Measurements from ENCODE around the gene GALNT9. TPM values are rescaled to one million over a fixed set of nuclear protein-coding genes. Genes with fewer than 3 reads are reported as not detected.

Gene GALNT9
- total and polyA plus RNA-seq, 5 donors from 2014 or later, result 0.37 to 0.69 (median 0.64) TPM; not detected in 2

GRCh38 chr12:132329720-132330548, 545 bp upstream of the GALNT9 start:
- Mint-ChIP-seq H3K27me3 (peaks cover 21% of the 10 kb centered on the region), H3K4me3 (no peak overlapping the region), H3K36me3 (no peaks in the 10 kb centered on the region), H3K9me3 (peaks cover 0 to 3% (median 0%) of the 10 kb centered on the region in 7 donors), H3K27ac (no peak overlapping the region), H3K4me1 (peaks cover 0 to 7% (median 2%) of the 10 kb centered on the region in 4 donors)
- ATAC-seq (ENCODE audit: low read depth in 2 of 2) (no peak), DNase-seq (no peak)
- Histone ChIP-seq H3K36me3 (ENCODE audit: control insufficient read depth, insufficient read depth, low read length) (no peaks in the 10 kb centered on the region), H3K27ac (ENCODE audit: insufficient read depth, low read length, poor library complexity, severe bottlenecking) (no peak overlapping the region), H3K4me1 (ENCODE audit: control insufficient read depth, insufficient read depth, low read length, poor library complexity, severe bottlenecking) (no peaks in the 10 kb centered on the region), H3K9me3 (ENCODE audit: control insufficient read depth in 2 of 2, low read length in 2 of 2) (no peaks in the 10 kb centered on the region), H3K4me3 (ENCODE audit: low read depth, low read length) (no peak overlapping the region), H3K27me3 (ENCODE audit: control insufficient read depth, insufficient read depth, low read length) (peaks cover 7% of the 10 kb centered on the region)

GRCh38 chr12:132328282-132329029, 933 bp downstream of the GALNT9 start:
- Histone ChIP-seq H3K4me3 (ENCODE audit: low read depth, low read length) (no peak overlapping the region), H3K36me3 (ENCODE audit: control insufficient read depth, insufficient read depth, low read length) (no peaks in the 10 kb centered on the region), H3K4me1 (ENCODE audit: control insufficient read depth, insufficient read depth, low read length, poor library complexity, severe bottlenecking) (no peaks in the 10 kb centered on the region), H3K27ac (ENCODE audit: insufficient read depth, low read length, poor library complexity, severe bottlenecking) (no peak overlapping the region), H3K27me3 (ENCODE audit: control insufficient read depth, insufficient read depth, low read length) (peaks cover 7% of the 10 kb centered on the region), H3K9me3 (ENCODE audit: control insufficient read depth in 2 of 2, low read length in 2 of 2) (no peaks in the 10 kb centered on the region)
- H3K9me3 Mint-ChIP-seq, result peaks cover 0 to 3% (median 0%) of the 10 kb centered on the region in 7 donors
- no peak for DNase-seq
- no peak for ATAC-seq (ENCODE audit: low read depth in 2 of 2)
- peak overlapping the region in 1 of 3 donors; percentile 32 for H3K27ac Mint-ChIP-seq
- no peak overlapping the region for H3K4me3 Mint-ChIP-seq
- H3K36me3 Mint-ChIP-seq, result no peaks in the 10 kb centered on the region
- H3K4me1 Mint-ChIP-seq, result peaks cover 0 to 8% (median 3%) of the 10 kb centered on the region in 4 donors
- peaks cover 24% of the 10 kb centered on the region for H3K27me3 Mint-ChIP-seq

GRCh38 chr12:132327336-132328171, 1.8 kb downstream of the GALNT9 start:
- Mint-ChIP-seq H3K4me1 (peaks cover 0 to 14% (median 3%) of the 10 kb centered on the region in 4 donors), H3K36me3 (no peaks in the 10 kb centered on the region), H3K9me3 (peaks cover 0 to 3% (median 0%) of the 10 kb centered on the region in 7 donors), H3K27me3 (peaks cover 28% of the 10 kb centered on the region), H3K4me3 (no peak overlapping the region), H3K27ac (no peak overlapping the region)
- Histone ChIP-seq H3K9me3 (ENCODE audit: control insufficient read depth in 2 of 2, low read length in 2 of 2) (no peaks in the 10 kb centered on the region), H3K4me3 (ENCODE audit: low read depth, low read length) (no peak overlapping the region), H3K27ac (ENCODE audit: insufficient read depth, low read length, poor library complexity, severe bottlenecking) (no peak overlapping the region), H3K36me3 (ENCODE audit: control insufficient read depth, insufficient read depth, low read length) (no peaks in the 10 kb centered on the region), H3K27me3 (ENCODE audit: control insufficient read depth, insufficient read depth, low read length) (peaks cover 7% of the 10 kb centered on the region), H3K4me1 (ENCODE audit: control insufficient read depth, insufficient read depth, low read length, poor library complexity, severe bottlenecking) (no peaks in the 10 kb centered on the region)
- DNase-seq, result no peak
- ATAC-seq (ENCODE audit: low read depth in 2 of 2), result no peak

- no peak for DNase-seq
- no peak overlapping the region for H3K27ac Mint-ChIP-seq
- Histone ChIP-seq H3K27me3 (ENCODE audit: control insufficient read depth, insufficient read depth, low read length) (peaks cover 7% of the 10 kb centered on the region), H3K4me3 (ENCODE audit: low read depth, low read length) (no peak overlapping the region), H3K27ac (ENCODE audit: insufficient read depth, low read length, poor library complexity, severe bottlenecking) (no peak overlapping the region), H3K4me1 (ENCODE audit: control insufficient read depth, insufficient read depth, low read length, poor library complexity, severe bottlenecking) (no peaks in the 10 kb centered on the region), H3K36me3 (ENCODE audit: control insufficient read depth, insufficient read depth, low read length) (no peaks in the 10 kb centered on the region), H3K9me3 (ENCODE audit: control insufficient read depth in 2 of 2, low read length in 2 of 2) (no peaks in the 10 kb centered on the region)
- peaks cover 0 to 3% (median 0%) of the 10 kb centered on the region in 7 donors for H3K9me3 Mint-ChIP-seq
- H3K27me3 Mint-ChIP-seq, result peaks cover 28% of the 10 kb centered on the region
- no peak for ATAC-seq (ENCODE audit: low read depth in 2 of 2)
- H3K36me3 Mint-ChIP-seq, result no peaks in the 10 kb centered on the region
- H3K4me1 Mint-ChIP-seq, result peaks cover 0 to 14% (median 3%) of the 10 kb centered on the region in 4 donors
- peak overlapping the region in 2 of 4 donors; percentile 56 to 62 for H3K4me3 Mint-ChIP-seq
Observed at GRCh38 chr12:132326646-132327045, 2.7 kb downstream of the GALNT9 start.

GRCh38 chr12:132325733-132326130, 3.7 kb downstream of the GALNT9 start:
- no peak for DNase-seq
- Mint-ChIP-seq H3K4me1 (peaks cover 0 to 14% (median 3%) of the 10 kb centered on the region in 4 donors), H3K4me3 (no peak overlapping the region), H3K9me3 (peaks cover 0 to 3% (median 0%) of the 10 kb centered on the region in 7 donors), H3K27ac (peak overlapping the region in 1 of 3 donors; percentile 10), H3K36me3 (no peaks in the 10 kb centered on the region), H3K27me3 (peaks cover 23% of the 10 kb centered on the region)
- ATAC-seq (ENCODE audit: low read depth in 2 of 2), result no peak
- Histone ChIP-seq H3K4me3 (ENCODE audit: low read depth, low read length) (no peak overlapping the region), H3K27me3 (ENCODE audit: control insufficient read depth, insufficient read depth, low read length) (peaks cover 4% of the 10 kb centered on the region), H3K27ac (ENCODE audit: insufficient read depth, low read length, poor library complexity, severe bottlenecking) (no peak overlapping the region), H3K4me1 (ENCODE audit: control insufficient read depth, insufficient read depth, low read length, poor library complexity, severe bottlenecking) (no peaks in the 10 kb centered on the region), H3K9me3 (ENCODE audit: control insufficient read depth in 2 of 2, low read length in 2 of 2) (no peaks in the 10 kb centered on the region), H3K36me3 (ENCODE audit: control insufficient read depth, insufficient read depth, low read length) (no peaks in the 10 kb centered on the region)

- Histone ChIP-seq H3K9me3 (ENCODE audit: control insufficient read depth in 2 of 2, low read length in 2 of 2) (no peaks in the 10 kb centered on the region), H3K27ac (ENCODE audit: insufficient read depth, low read length, poor library complexity, severe bottlenecking) (no peak overlapping the region), H3K4me1 (ENCODE audit: control insufficient read depth, insufficient read depth, low read length, poor library complexity, severe bottlenecking) (no peaks in the 10 kb centered on the region), H3K4me3 (ENCODE audit: low read depth, low read length) (no peak overlapping the region), H3K27me3 (ENCODE audit: control insufficient read depth, insufficient read depth, low read length) (no peaks in the 10 kb centered on the region), H3K36me3 (ENCODE audit: control insufficient read depth, insufficient read depth, low read length) (no peaks in the 10 kb centered on the region)
- DNase-seq (no peak), ATAC-seq (ENCODE audit: low read depth in 2 of 2) (no peak)
- Mint-ChIP-seq H3K4me3 (peak overlapping the region in 1 of 4 donors; percentile 7), H3K4me1 (peaks cover 0 to 11% (median 2%) of the 10 kb centered on the region in 4 donors), H3K27me3 (peaks cover 17% of the 10 kb centered on the region), H3K27ac (no peak overlapping the region), H3K36me3 (no peaks in the 10 kb centered on the region), H3K9me3 (peaks cover 0 to 1% (median 0%) of the 10 kb centered on the region in 7 donors)
Observed at GRCh38 chr12:132324841-132325732, 4.3 kb downstream of the GALNT9 start.
